ENCODE data around the gene PAX5.

The PAX5 gene

DNA sequence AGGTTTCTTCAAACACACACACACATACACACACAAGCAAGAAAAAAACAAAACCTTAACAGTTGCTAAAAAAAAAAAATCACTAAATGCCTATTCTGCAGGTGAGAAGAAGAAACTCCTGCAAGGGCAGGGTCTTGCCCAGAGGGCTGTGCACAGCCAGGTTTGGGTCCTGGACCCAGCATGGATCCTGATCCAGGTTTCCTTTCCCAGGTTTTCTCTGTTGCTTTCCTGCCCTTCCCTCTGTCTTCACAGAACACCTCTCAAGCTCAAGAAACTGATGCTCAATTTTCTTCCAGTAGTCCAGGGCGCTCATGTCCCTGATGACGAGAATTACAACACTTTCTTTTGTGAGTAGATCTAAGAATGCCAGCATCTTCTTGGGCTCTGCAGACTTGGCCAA lies 136.6 kb downstream of the PAX5 start:
- TF ChIP-seq, protein P1, sequence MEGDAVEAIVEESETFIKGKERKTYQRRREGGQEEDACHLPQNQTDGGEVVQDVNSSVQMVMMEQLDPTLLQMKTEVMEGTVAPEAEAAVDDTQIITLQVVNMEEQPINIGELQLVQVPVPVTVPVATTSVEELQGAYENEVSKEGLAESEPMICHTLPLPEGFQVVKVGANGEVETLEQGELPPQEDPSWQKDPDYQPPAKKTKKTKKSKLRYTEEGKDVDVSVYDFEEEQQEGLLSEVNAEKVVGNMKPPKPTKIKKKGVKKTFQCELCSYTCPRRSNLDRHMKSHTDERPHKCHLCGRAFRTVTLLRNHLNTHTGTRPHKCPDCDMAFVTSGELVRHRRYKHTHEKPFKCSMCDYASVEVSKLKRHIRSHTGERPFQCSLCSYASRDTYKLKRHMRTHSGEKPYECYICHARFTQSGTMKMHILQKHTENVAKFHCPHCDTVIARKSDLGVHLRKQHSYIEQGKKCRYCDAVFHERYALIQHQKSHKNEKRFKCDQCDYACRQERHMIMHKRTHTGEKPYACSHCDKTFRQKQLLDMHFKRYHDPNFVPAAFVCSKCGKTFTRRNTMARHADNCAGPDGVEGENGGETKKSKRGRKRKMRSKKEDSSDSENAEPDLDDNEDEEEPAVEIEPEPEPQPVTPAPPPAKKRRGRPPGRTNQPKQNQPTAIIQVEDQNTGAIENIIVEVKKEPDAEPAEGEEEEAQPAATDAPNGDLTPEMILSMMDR (IDR thresholded peaks at IDR 0.05; ENCODE audit: extremely low read depth, missing control alignments) = no peak
- DNase-seq (ENCODE audit: low spot score) = no peak

DNA sequence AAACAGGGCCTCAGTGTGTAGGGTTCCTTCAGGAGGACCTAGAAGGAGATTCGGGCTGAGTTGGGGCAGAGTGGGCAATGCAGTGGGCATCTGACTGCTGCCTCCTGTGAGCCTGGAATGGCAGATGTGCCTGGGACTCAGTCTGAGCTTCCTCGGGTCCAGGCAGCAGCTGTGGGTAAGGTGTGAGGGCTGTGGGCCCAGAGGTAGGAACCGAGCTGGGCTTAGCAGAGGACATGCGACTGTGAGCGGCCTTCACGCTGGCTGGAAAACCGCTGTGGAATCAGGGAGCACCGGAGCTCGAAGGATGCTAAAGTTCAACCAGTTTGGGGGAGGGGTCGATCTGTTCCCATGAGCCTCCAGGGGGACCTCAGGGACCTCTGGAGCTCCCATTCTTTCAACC lies 137.0 kb downstream of the PAX5 start:
- TF ChIP-seq, protein P1 (IDR thresholded peaks at IDR 0.05; ENCODE audit: extremely low read depth, missing control alignments) = no peak

DNA sequence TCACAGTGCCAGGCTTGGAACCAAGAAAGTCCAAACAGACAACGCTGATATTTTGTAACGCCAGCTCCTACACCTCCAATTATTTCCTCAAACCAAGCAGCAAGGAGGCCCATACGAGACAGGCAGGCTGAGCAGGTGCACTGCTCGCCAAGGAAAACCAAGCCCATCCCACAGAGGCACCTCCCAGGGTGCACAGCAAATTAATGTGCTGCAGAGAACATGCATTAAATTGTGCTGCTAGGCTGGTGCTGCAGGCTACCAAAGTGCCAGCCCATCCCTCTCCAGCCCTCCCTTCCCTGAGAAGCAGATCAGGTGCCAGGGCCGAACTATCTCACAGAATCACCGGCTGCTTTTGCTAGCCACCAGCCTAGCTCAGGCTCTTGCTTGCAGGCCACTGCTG lies 137.8 kb downstream of the PAX5 start:
- TF ChIP-seq, protein P1 (IDR thresholded peaks at IDR 0.05; ENCODE audit: extremely low read depth, missing control alignments) = no peak
- DNase-seq (ENCODE audit: low spot score) = no peak

More for the DNA sequence above, 137.0 kb downstream of the PAX5 start:
- no peak for DNase-seq (ENCODE audit: low spot score)

DNA sequence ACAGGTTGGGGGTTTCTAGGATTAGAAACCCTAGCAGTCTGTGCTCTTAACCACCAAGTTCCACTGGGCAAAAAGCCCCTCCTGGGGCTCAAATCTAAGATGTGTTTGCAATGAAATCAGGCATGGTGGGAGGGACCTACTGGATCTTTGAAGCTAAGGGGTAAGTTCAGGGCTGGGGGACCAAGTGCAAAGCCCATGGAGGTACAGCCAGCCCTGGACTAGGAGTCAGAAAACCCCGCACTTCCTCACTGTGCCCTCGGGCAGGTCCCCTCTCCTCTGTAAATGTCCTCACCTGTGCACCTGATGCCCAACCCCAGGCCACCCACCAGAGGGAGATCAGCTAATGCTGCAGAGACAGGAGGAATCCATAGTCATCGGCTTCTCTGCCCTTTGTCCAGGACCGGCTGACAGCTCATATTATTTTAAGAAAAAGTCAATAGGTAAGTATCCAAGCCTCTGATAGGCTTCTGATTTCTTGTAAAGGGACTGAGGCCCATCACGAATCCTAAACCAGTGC lies 138.3 kb downstream of the PAX5 start:
- no peak for DNase-seq (ENCODE audit: low spot score)
- TF ChIP-seq, protein P1 (IDR thresholded peaks at IDR 0.05; ENCODE audit: extremely low read depth, missing control alignments) = no peak

DNA sequence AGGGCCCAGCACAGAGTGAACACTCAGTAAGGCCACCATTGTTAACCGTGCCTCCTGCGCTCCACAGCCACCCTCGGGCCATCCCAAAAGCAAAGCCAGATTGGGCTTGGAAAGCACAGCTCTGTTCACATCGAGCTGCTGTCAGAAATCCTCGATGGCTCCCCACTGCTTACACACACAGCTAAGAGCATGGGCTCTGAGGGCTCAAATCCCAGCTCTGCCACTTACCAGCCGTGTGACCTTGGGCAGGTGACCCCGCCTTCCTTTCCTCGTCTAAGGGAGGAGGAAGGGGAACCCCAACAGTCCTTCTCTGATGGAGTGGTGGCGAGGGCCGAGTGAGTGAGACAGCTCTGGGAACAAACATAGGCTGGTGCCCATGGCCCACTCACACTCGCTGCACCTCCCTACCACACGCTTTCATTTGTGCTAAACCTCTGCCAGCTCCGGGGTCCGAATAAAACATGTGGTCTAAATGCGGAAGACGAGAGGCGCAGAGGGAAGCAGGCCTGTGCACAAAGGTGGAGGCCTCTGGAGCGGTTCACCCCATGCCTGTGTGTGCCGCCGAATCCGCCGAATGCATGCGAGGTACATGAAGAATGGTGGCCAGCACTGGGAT lies 139.3 kb downstream of the PAX5 start:
- TF ChIP-seq, protein P1 (IDR thresholded peaks at IDR 0.05; ENCODE audit: extremely low read depth, missing control alignments) = no peak
- DNase-seq (ENCODE audit: low spot score) = no peak

DNA sequence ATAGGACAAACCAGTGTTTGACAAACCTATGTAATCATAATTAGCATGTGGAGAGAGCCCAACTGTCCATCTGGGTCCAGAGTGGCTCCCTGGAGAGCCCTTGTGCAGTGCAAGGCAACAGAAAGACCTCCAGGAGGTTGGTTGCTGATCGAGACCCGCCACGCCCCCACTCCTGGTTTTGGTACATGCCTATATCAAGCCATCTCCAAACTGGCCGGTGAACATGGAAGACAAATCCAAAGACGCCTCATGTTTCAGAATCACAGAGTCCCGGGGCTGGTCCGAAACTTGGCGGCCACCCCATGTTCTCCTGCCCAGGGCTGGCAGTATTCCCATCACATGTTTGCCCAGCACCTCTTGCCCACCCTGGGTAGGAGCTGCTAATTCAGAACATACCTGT lies 140.2 kb downstream of the PAX5 start:
- DNase-seq (ENCODE audit: low spot score) = no peak
- TF ChIP-seq, protein P1 (IDR thresholded peaks at IDR 0.05; ENCODE audit: extremely low read depth, missing control alignments) = no peak

DNA sequence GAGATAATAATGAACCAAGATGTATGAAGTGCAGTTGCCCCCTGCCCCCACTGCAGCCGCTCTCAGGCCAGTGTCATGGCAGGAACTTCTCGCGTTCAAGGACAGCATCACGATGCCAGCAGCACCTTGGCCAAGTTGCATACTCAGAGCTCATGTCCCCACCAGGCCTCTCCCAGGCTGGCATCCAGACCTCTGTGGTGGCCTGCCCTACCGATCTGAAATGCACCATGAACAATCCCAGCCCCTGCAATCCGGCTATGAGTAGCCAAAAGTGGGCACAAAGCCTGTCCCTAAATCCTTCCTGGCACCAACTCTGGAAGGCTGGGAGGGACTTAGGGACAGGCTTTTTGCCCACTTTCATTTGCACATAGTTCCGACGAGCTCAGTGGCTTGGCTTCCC lies 140.9 kb downstream of the PAX5 start:
- TF ChIP-seq, protein P1 (IDR thresholded peaks at IDR 0.05; ENCODE audit: extremely low read depth, missing control alignments) = no peak
- DNase-seq (ENCODE audit: low spot score) = no peak

Data from GM20000 (cell line).